IMR-90 (cell line): ENCODE data around the gene MPG.

Source experiments
- CEBPB ChIP-seq: IDR thresholded peaks from 2 replicates; pipeline ENCODE4 v1.6.1; 2012; ENCODE audit warnings: low read depth, low read length, improper control_type of control experiment
- CTCF ChIP-seq: conservative IDR thresholded peaks from 2 replicates; pipeline ENCODE4 v1.5.1; 2012; ENCODE audit warnings: mild to moderate bottlenecking, low read depth, low read length, improper control_type of control experiment
- FOS ChIP-seq: fragments of 150-350 bp; IDR thresholded peaks from 2 replicates; pipeline ENCODE4 v1.6.1; 2016; ENCODE audit warnings: low read depth, low read length
- MAFK ChIP-seq: IDR thresholded peaks from 2 replicates; pipeline ENCODE4 v1.6.1; 2012; ENCODE audit warnings: low read depth, low read length, improper control_type of control experiment
- NFE2L2 ChIP-seq: fragments of 150-350 bp; IDR thresholded peaks from 2 replicates; pipeline ENCODE4 v1.6.1; 2016; ENCODE audit warnings: low read depth, mild to moderate bottlenecking, low read length
- POLR2A ChIP-seq: IDR thresholded peaks from 2 replicates; pipeline ENCODE4 v1.6.1; 2012; ENCODE audit warnings: mild to moderate bottlenecking, low read depth, low read length
- RAD21 ChIP-seq: IDR thresholded peaks from 2 replicates; pipeline ENCODE4 v1.6.1; 2012; ENCODE audit warnings: low read length, improper control_type of control experiment
- RCOR1 ChIP-seq: IDR thresholded peaks from 2 replicates; pipeline ENCODE4 v1.6.1; 2012; ENCODE audit warnings: mild to moderate bottlenecking, low read length, improper control_type of control experiment; ENCODE audit not compliant: insufficient replicate concordance
- RFX5 ChIP-seq: IDR thresholded peaks from 2 replicates; pipeline ENCODE4 v1.8.0; 2012; ENCODE audit warnings: low read depth, mild to moderate bottlenecking, low read length, moderate library complexity
- SMC3 ChIP-seq: fragments of 150-350 bp; IDR thresholded peaks from 2 replicates; pipeline ENCODE4 v1.6.1; 2016; ENCODE audit warnings: low read depth, mild to moderate bottlenecking, antibody characterized with exemption, low read length, moderate library complexity

- TF ChIP-seq RCOR1 (no peak), CTCF (no peak), RAD21 (no peak), NFE2L2 (no peak), RFX5 (no peak), POLR2A (no peak), CEBPB (no peak), MAFK (no peak), FOS (no peak), SMC3 (no peak)
Measured at GRCh38 chr16:35678-36305, 42.2 kb upstream of the MPG start.
